ENCODE measurements around the gene OSBPL3.

- no peak for TF ChIP-seq EZH2 (IDR thresholded peaks at IDR 0.05; ENCODE audit: low read length, missing control alignments)
- TF ChIP-seq CTCF (conservative IDR thresholded peaks at IDR 0.05 in 1 of 2, IDR thresholded peaks at IDR 0.05 in 1 of 2; ENCODE audit: low read depth in 1 of 2, low read length in 2 of 2) = no peak
Measured at GRCh38 chr7:24910551-24911212, 69.3 kb downstream of the OSBPL3 start.

Data from fibroblast of lung (primary cell).